Transverse colon (tissue), 4 donors: Measurements from ENCODE around the gene CXCR2.
"Not testable (repeated sequence)": the region's sequence is repeated elsewhere in the genome, so short reads cannot be mapped to it uniquely, and the experiment has no call there.

Experiments
- CTCF ChIP-seq, 5 experiments: fragments of 200-600 bp in 3 of 5; fragments of 450-650 bp in 2 of 5; sonication (generic) in 3 of 5; IDR thresholded peaks; 1 replicate in 2 of 5; 2 replicates in 3 of 5; pipeline ENCODE4 v1.5.1; 2016 to 2017; ENCODE audit warnings: antibody characterized with exemption in 5 of 5, inconsistent platforms in 3 of 5, mild to moderate bottlenecking in 2 of 5, moderate library complexity in 1 of 5
- EP300 ChIP-seq: sonication (generic); formaldehyde crosslinking; IDR thresholded peaks from one replicate; pipeline ENCODE4 v1.6.1; 2017; ENCODE audit warnings: antibody characterized with exemption, low read depth
- POLR2A ChIP-seq: fragments of 450-650 bp; IDR thresholded peaks from one replicate; pipeline ENCODE4 v1.6.1; 2016; ENCODE audit warnings: antibody characterized with exemption, mild to moderate bottlenecking, moderate library complexity
- POLR2AphosphoS5 ChIP-seq, 3 donors: sonication (generic); formaldehyde crosslinking; IDR thresholded peaks; one replicate each; pipeline ENCODE4 v1.6.1; 2016; ENCODE audit warnings: antibody characterized with exemption in 3 of 3

DNA sequence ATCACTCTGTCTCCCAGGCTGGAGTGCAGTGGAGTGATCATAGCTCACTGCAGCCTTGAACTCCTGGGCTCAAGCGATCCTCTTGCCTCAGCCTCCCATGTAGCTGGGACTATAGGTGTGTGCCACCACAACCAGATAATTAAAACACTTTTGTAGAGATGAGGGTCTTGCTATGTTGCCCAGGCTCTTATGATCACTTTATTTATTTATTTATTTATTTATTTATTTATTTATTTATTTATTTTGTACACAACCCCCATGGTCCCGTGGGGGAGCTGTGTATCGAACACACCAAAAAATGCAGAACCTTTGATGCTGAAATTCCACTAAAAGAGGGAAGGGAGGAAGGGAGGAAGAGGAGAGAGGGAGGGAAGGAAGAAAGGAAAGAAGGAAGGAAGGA is 45.9 kb downstream of the CXCR2 start:
- TF ChIP-seq CTCF (IDR thresholded peaks at IDR 0.05); EP300; POLR2AphosphoS5 (IDR thresholded peaks at IDR 0.05); POLR2A: not testable (repeated sequence)
